ENCODE measurements around the gene HSD17B7.

HSD17B7 gene

DNA sequence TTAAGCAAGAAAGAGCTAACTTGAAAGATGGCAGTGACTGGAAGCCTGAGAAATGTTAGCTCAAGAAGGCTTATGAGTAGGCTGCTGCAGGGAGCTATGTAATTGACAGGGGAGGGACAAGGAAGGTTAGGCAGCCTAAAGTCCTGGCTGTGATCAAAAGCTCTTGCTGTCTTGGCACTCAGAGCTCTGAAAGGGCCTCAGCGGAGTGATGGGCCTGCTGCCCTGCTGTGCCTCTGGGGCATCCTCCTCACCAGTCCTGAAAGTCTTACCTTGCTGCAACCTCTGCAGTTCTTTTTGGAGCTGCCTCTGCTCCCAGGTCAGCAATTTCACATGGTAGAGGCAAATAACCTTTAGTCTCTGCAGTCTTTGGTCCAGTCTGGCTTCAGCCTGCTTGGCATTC lies 68.7 kb downstream of the HSD17B7 start:
- no peak for DNase-seq

- no peak for DNase-seq
Measured at GRCh38 chr1:162861101-162861500, 70.6 kb downstream of the HSD17B7 start, which contains the start of gene CCDC190. TSS of gene CCDC190 (minus strand) at chr1:162861175. CDS start at chr1:162859646, 1,529 bp downstream.

- DNase-seq, result no peak
Measured at GRCh38 chr1:162861625-162862024, 71.1 kb downstream of the HSD17B7 start.

All from effector CD4-positive, alpha-beta T cell (primary cell).